T-helper 1 cell treated with Interleukin-12 subunit alpha and Interleukin-12 subunit beta and Interleukin-4 antibody, amounts not matched to agents 30 ng/mL and 1 ng/mL, for 36 hours (primary cell): Measurements from ENCODE around the gene TM9SF4. TPM values are rescaled to one million over a fixed set of nuclear protein-coding genes. Genes with fewer than 3 reads are reported as not detected.

Source experiments
- intact Hi-C: fragments of 100-400 bp; cut with micrococcal nuclease; formaldehyde crosslinking; loops from one replicate; pipeline ENCODE4 v1.15.1; 2024
- total RNA-seq: library from RNA; stranded (reverse); gene quantifications from 2 replicates; pipeline ENCODE4 v1.2.3, GENCODE V29; 2022

Gene TM9SF4
- total RNA-seq, 1 donor from 2014 or later: 44.4 TPM

GRCh38 chr20:32129863-32130262 lies 20.3 kb downstream of the TM9SF4 start:
- intact Hi-C loops: no loop called here

- intact Hi-C loops: no loop called here
Measured at GRCh38 chr20:32130352-32130751, 20.8 kb downstream of the TM9SF4 start.

GRCh38 chr20:32130965-32131364 lies 21.5 kb downstream of the TM9SF4 start:
- intact Hi-C loops: no loop called here

GRCh38 chr20:32132911-32133549 lies 23.5 kb downstream of the TM9SF4 start:
- intact Hi-C loops: no loop called here

GRCh38 chr20:32134026-32134425 lies 24.5 kb downstream of the TM9SF4 start:
- intact Hi-C loops: no loop called here

- intact Hi-C loops: no loop called here
Measured at GRCh38 chr20:32135983-32136515, 26.5 kb downstream of the TM9SF4 start.

GRCh38 chr20:32138921-32139320 lies 29.4 kb downstream of the TM9SF4 start:
- intact Hi-C loops: no loop called here

- intact Hi-C loops: no loop called here
Measured at GRCh38 chr20:32139947-32140346, 30.4 kb downstream of the TM9SF4 start.

GRCh38 chr20:32140603-32141002 lies 31.1 kb downstream of the TM9SF4 start:
- intact Hi-C loops: no loop called here

- intact Hi-C loops: no loop called here
Measured at GRCh38 chr20:32141465-32141980, 32.0 kb downstream of the TM9SF4 start.

- intact Hi-C loops: no loop called here
Measured at GRCh38 chr20:32142088-32142487, 32.6 kb downstream of the TM9SF4 start.

- intact Hi-C loops: no loop called here
Measured at GRCh38 chr20:32142991-32143390, 33.5 kb downstream of the TM9SF4 start.

GRCh38 chr20:32144898-32145662 lies 35.6 kb downstream of the TM9SF4 start:
- intact Hi-C loops: no loop called here

- intact Hi-C loops: no loop called here
Measured at GRCh38 chr20:32149566-32150170, 40.2 kb downstream of the TM9SF4 start.

GRCh38 chr20:32150291-32150848 lies 40.9 kb downstream of the TM9SF4 start:
- intact Hi-C loops: no loop called here

GRCh38 chr20:32152421-32153155 lies 43.1 kb downstream of the TM9SF4 start:
- intact Hi-C loops: no loop called here

- intact Hi-C loops: no loop called here
Measured at GRCh38 chr20:32153156-32153665, 43.7 kb downstream of the TM9SF4 start.

GRCh38 chr20:32153771-32154170 lies 44.3 kb downstream of the TM9SF4 start:
- intact Hi-C loops: no loop called here

GRCh38 chr20:32155017-32155981 lies 45.8 kb downstream of the TM9SF4 start:
- intact Hi-C loops: no loop called here

GRCh38 chr20:32157611-32158010 lies 48.1 kb downstream of the TM9SF4 start:
- intact Hi-C loops: no loop called here
